HEK293T (cell line): ENCODE data around the gene PAGR1.

Experiments used
- ARNT ChIP-seq: fragments of 450-650 bp; IDR thresholded peaks from 2 replicates; pipeline ENCODE4 v1.6.1; 2017; ENCODE audit warnings: mild to moderate bottlenecking
- BHLHE40 ChIP-seq: fragments of 450-650 bp; IDR thresholded peaks from 2 replicates; pipeline ENCODE4 v1.6.1; 2016; ENCODE audit warnings: mild to moderate bottlenecking, moderate library complexity, borderline replicate concordance
- CTBP1 ChIP-seq: fragments of 450-650 bp; IDR thresholded peaks from 2 replicates; pipeline ENCODE4 v1.6.1; 2016; ENCODE audit warnings: borderline replicate concordance
- ELF4 ChIP-seq: fragments of 450-650 bp; IDR thresholded peaks from 2 replicates; pipeline ENCODE4 v1.6.1; 2017; ENCODE audit warnings: antibody characterized with exemption
- FOXK2 ChIP-seq: fragments of 450-650 bp; IDR thresholded peaks from 2 replicates; pipeline ENCODE4 v1.6.1; 2016; ENCODE audit warnings: mild to moderate bottlenecking
- FOXM1 ChIP-seq: fragments of 450-650 bp; IDR thresholded peaks from 2 replicates; pipeline ENCODE4 v1.6.1; 2017; ENCODE audit warnings: mild to moderate bottlenecking, borderline replicate concordance
- HDGF ChIP-seq: fragments of 450-650 bp; IDR thresholded peaks from 2 replicates; pipeline ENCODE4 v1.6.1; 2017; ENCODE audit warnings: antibody characterized with exemption, borderline replicate concordance
- LEF1 ChIP-seq: fragments of 450-650 bp; IDR thresholded peaks from 2 replicates; pipeline ENCODE4 v1.6.1; 2017; ENCODE audit warnings: mild to moderate bottlenecking, borderline replicate concordance
- PKNOX1 ChIP-seq: fragments of 450-650 bp; IDR thresholded peaks from 2 replicates; pipeline ENCODE4 v1.6.1; 2016
- SP1 ChIP-seq: fragments of 450-650 bp; IDR thresholded peaks from 2 replicates; pipeline ENCODE4 v1.6.1; 2017
- SUZ12 ChIP-seq: fragments of 450-650 bp; IDR thresholded peaks from 2 replicates; pipeline ENCODE4 v1.6.1; 2016; ENCODE audit warnings: mild to moderate bottlenecking
- TARDBP ChIP-seq: fragments of 450-650 bp; IDR thresholded peaks from 2 replicates; pipeline ENCODE4 v1.6.1; 2016
- ZNF384 ChIP-seq: fragments of 450-650 bp; IDR thresholded peaks from 2 replicates; pipeline ENCODE4 v1.6.1; 2016

- TF ChIP-seq SUZ12 (no peak), BHLHE40 (no peak), LEF1 (no peak), ARNT (no peak), TARDBP (no peak), FOXM1 (no peak), CTBP1 (no peak), HDGF (no peak), ZNF384 (no peak), SP1 (no peak), ELF4 (no peak), PKNOX1 (no peak), FOXK2 (no peak)
Measured at GRCh38 chr16:29806099-29806579, 9.8 kb upstream of the PAGR1 start, which contains the start of gene MAZ.
